Osteoblast (primary cell): ENCODE data around the gene IL15RA. TPM values are rescaled to one million over a fixed set of nuclear protein-coding genes. Genes with fewer than 3 reads are reported as not detected.

Experiments used
- DNase-seq: peaks from one replicate; pipeline ENCODE4 v3.0.0; 2011; ENCODE audit warnings: low spot score, mixed read lengths; ENCODE audit not compliant: insufficient read length; ENCODE audit errors: missing footprints
- H2AFZ ChIP-seq: 2 replicates; pipeline ENCODE4 v1.6.0; 2011; ENCODE audit warnings: mild to moderate bottlenecking, low read length
- H3K27ac ChIP-seq: 2 replicates; pipeline ENCODE4 v1.5.1; 2011; ENCODE audit warnings: mild to moderate bottlenecking, low read depth, low read length, moderate library complexity
- H3K27me3 ChIP-seq: 2 replicates; pipeline ENCODE4 v1.6.0; 2012; ENCODE audit warnings: mild to moderate bottlenecking, control low read depth, inconsistent platforms, low read length, moderate library complexity; ENCODE audit not compliant: insufficient read depth
- H3K36me3 ChIP-seq: 2 replicates; pipeline ENCODE4 v1.5.1; 2011; ENCODE audit warnings: mild to moderate bottlenecking, low read length, control low read depth, moderate library complexity; ENCODE audit not compliant: insufficient read depth
- H3K4me1 ChIP-seq: 2 replicates; pipeline ENCODE4 v1.5.1; 2011; ENCODE audit warnings: mild to moderate bottlenecking, low read length, control low read depth, moderate library complexity; ENCODE audit not compliant: insufficient read depth
- H3K4me2 ChIP-seq: 2 replicates; pipeline ENCODE4 v1.6.0; 2011; ENCODE audit warnings: mild to moderate bottlenecking, low read length; ENCODE audit not compliant: insufficient read depth
- H3K4me3 ChIP-seq: fragments of 200-600 bp; sonication (generic); 3 replicates; pipeline ENCODE4 v1.5.1; 2012; ENCODE audit warnings: mild to moderate bottlenecking, low read length, inconsistent platforms; ENCODE audit not compliant: insufficient read depth
- H3K79me2 ChIP-seq: 2 replicates; pipeline ENCODE4 v1.6.0; 2012; ENCODE audit warnings: mild to moderate bottlenecking, low read length, control low read depth, inconsistent platforms; ENCODE audit not compliant: insufficient read depth
- H3K9me3 ChIP-seq: 2 replicates; pipeline ENCODE4 v1.5.1; 2011; ENCODE audit warnings: low read depth, low read length, control low read depth
- H4K20me1 ChIP-seq: 2 replicates; pipeline ENCODE4 v1.6.0; 2012; ENCODE audit warnings: mild to moderate bottlenecking, low read length, control low read depth; ENCODE audit not compliant: insufficient read depth
- CTCF ChIP-seq: IDR thresholded peaks from 2 replicates; pipeline ENCODE4 v1.5.1; 2011; ENCODE audit warnings: mild to moderate bottlenecking, low read depth, low read length, moderate library complexity; ENCODE audit errors: extremely low read depth
- total RNA-seq: library from RNA; depleted of rRNA; stranded (reverse); fragments of >200 nt; gene quantifications from 2 replicates; pipeline ENCODE4 v1.2.3, GENCODE V29; 2012

Gene IL15RA
- total RNA-seq, 1 donor, result 1.1 TPM

- H3K4me1 ChIP-seq, result no peaks in the 10 kb centered on the region
- H3K4me3 ChIP-seq, result no peak overlapping the region
- H3K9me3 ChIP-seq, result no peaks in the 10 kb centered on the region
- H2AFZ ChIP-seq, result no peak overlapping the region
- peaks cover 3% of the 10 kb centered on the region for H3K27me3 ChIP-seq
- H3K36me3 ChIP-seq, result no peaks in the 10 kb centered on the region
- H3K27ac ChIP-seq, result no peak overlapping the region
- no peak for TF ChIP-seq CTCF
- H3K79me2 ChIP-seq, result no peaks in the 10 kb centered on the region
- H4K20me1 ChIP-seq, result no peaks in the 10 kb centered on the region
- H3K4me2 ChIP-seq, result no peak overlapping the region
- DNase-seq, result no peak
These were observed 45.3 kb upstream of the IL15RA start for GRCh38 chr10:6022660-6023059.

DNA sequence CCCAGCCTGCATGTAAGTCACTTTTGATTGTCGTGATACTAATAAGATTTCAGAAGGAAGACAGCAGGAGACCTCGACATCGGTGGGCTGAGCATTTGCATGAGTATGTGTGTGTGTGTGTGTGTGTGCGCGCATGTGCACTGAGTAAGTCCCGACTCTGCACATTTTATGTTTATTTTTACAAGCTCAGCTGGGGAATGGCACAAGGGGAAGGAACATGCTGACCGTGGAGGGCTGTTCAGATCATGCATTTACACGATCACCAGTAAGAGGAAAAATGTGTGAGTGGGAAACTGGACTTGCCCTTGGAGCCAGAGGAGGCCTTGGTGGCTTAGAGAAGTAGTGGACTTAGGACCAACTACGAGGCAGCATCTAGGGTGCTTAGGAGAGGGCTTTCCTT, 43.5 kb upstream of the IL15RA start:
- Histone ChIP-seq H4K20me1 (no peaks in the 10 kb centered on the region), H3K9me3 (no peaks in the 10 kb centered on the region), H3K4me3 (no peak overlapping the region), H3K4me2 (no peak overlapping the region), H3K79me2 (no peaks in the 10 kb centered on the region), H3K27ac (no peak overlapping the region), H3K27me3 (peaks cover 4% of the 10 kb centered on the region), H3K36me3 (no peaks in the 10 kb centered on the region), H2AFZ (no peak overlapping the region), H3K4me1 (no peaks in the 10 kb centered on the region)
- no peak for TF ChIP-seq CTCF
- no peak for DNase-seq

DNA sequence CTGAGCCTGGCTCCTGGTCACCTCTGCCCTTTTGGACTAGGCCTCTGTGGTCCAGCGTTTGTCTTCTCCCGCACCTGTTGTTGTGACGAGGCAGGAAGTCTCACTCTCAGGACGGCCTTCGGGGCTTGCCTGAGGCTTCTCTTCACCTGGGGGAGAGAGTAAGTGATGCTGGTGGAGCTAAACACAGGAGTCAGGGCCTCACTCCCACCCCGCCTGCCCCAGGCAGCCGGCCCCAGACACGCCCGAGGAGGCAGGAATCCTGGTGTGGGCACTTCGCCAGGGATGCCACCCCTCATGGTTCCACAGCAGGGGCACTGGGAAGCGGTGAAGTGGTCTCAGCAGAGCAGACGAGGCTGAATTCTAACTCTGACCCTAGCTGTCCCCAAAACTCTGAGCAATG, 42.5 kb upstream of the IL15RA start:
- Histone ChIP-seq H3K36me3 (no peaks in the 10 kb centered on the region), H3K4me3 (no peak overlapping the region), H3K4me1 (no peaks in the 10 kb centered on the region), H3K79me2 (no peaks in the 10 kb centered on the region), H3K9me3 (no peaks in the 10 kb centered on the region), H2AFZ (no peak overlapping the region), H3K4me2 (no peak overlapping the region), H3K27me3 (peaks cover 11% of the 10 kb centered on the region), H3K27ac (no peak overlapping the region), H4K20me1 (no peaks in the 10 kb centered on the region)
- DNase-seq, result no peak
- no peak for TF ChIP-seq CTCF

GRCh38 chr10:6019010-6019782, 41.9 kb upstream of the IL15RA start:
- no peak for TF ChIP-seq CTCF
- no peaks in the 10 kb centered on the region for H3K4me1 ChIP-seq
- no peak overlapping the region for H3K27ac ChIP-seq
- no peaks in the 10 kb centered on the region for H4K20me1 ChIP-seq
- H3K4me3 ChIP-seq, result no peak overlapping the region
- H3K9me3 ChIP-seq, result no peaks in the 10 kb centered on the region
- H3K4me2 ChIP-seq, result no peak overlapping the region
- H3K36me3 ChIP-seq, result no peaks in the 10 kb centered on the region
- no peaks in the 10 kb centered on the region for H3K79me2 ChIP-seq
- no peak overlapping the region for H2AFZ ChIP-seq
- H3K27me3 ChIP-seq, result peaks cover 11% of the 10 kb centered on the region
- peak; percentile 73 for DNase-seq
